ENCODE data around the gene GSK3B. TPM values are rescaled to one million over a fixed set of nuclear protein-coding genes. Genes with fewer than 3 reads are reported as not detected.

Gene GSK3B
- total RNA-seq, 1 donor from 2014 or later: 20.6 TPM

DNA sequence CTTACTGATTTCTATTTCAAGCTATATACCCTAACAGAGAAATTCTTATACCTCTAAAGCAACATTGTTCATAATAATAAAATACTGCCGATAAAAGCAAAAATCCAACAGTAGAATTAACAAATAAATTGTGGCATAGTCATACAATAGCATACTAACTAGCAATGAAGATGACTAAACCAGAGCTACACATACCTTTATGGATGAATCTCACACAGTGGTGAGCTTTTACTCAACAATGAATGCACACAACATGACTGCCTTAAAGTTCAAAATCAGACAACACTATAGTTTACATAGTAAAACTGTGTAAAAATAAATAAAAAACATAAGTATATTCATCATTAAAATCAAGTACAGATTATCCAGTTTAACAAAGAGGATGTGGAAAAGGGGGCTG is 213.3 kb downstream of the GSK3B start:
- Histone ChIP-seq H3K9me3 (no peaks in the 10 kb centered on the region), H3K27ac (no peak overlapping the region), H3K27me3 (no peaks in the 10 kb centered on the region), H3K4me1 (no peaks in the 10 kb centered on the region), H3K36me3 (no peaks in the 10 kb centered on the region), H3K4me3 (no peak overlapping the region)
- intact Hi-C loops (cut with DNase I): no loop called here
- TF ChIP-seq POLR2AphosphoS5 (IDR thresholded peaks at IDR 0.05; ENCODE audit: insufficient read depth in 1 of 2, low read depth in 1 of 2) (no peak), CTCF (IDR thresholded peaks at IDR 0.05) (no peak), POLR2A (IDR thresholded peaks at IDR 0.05) (no peak)
- no peak for DNase-seq (ENCODE audit: extremely low spot score in 2 of 2)

DNA sequence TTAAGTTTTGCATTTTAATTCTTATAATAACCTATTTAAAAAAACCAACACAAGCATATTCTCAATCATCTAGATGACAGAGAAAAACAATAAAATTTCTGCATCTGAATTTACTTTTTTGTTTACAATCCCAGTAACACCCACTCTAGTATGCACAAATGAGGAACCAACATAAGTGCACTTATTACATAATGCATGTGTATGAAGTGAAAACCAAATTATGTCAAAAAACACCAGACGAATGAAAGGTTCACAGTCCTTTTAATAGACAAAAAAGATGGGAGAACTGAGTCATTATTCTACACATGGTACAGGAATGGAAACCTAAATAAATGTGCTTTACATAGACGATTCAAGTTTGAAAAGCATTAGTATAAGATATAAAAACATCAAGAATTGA is 220.6 kb downstream of the GSK3B start:
- H3K36me3 ChIP-seq: no peaks in the 10 kb centered on the region
- H3K9me3 ChIP-seq: no peaks in the 10 kb centered on the region
- no peaks in the 10 kb centered on the region for H3K4me1 ChIP-seq
- TF ChIP-seq POLR2A (IDR thresholded peaks at IDR 0.05): no peak
- no peak for TF ChIP-seq CTCF (IDR thresholded peaks at IDR 0.05)
- no peak for TF ChIP-seq POLR2AphosphoS5 (IDR thresholded peaks at IDR 0.05; ENCODE audit: insufficient read depth in 1 of 2, low read depth in 1 of 2)
- intact Hi-C loops (cut with DNase I): no loop called here
- H3K27ac ChIP-seq: no peak overlapping the region
- H3K27me3 ChIP-seq: no peaks in the 10 kb centered on the region
- no peak for DNase-seq (ENCODE audit: extremely low spot score in 2 of 2)
- no peak overlapping the region for H3K4me3 ChIP-seq

- Histone ChIP-seq H3K9me3 (no peaks in the 10 kb centered on the region), H3K4me1 (no peaks in the 10 kb centered on the region), H3K27ac (no peak overlapping the region), H3K4me3 (no peak overlapping the region), H3K36me3 (no peaks in the 10 kb centered on the region), H3K27me3 (no peaks in the 10 kb centered on the region)
- no peak for TF ChIP-seq POLR2A (IDR thresholded peaks at IDR 0.05)
- no peak for TF ChIP-seq POLR2AphosphoS5 (IDR thresholded peaks at IDR 0.05; ENCODE audit: insufficient read depth in 1 of 2, low read depth in 1 of 2)
- no peak for TF ChIP-seq CTCF (IDR thresholded peaks at IDR 0.05)
- intact Hi-C loops (cut with DNase I): no loop called here
- no peak for DNase-seq (ENCODE audit: extremely low spot score in 2 of 2)
Measured at GRCh38 chr3:119872773-119873172, 221.5 kb downstream of the GSK3B start.

- intact Hi-C loops (cut with DNase I): no loop called here
- Histone ChIP-seq H3K36me3 (no peaks in the 10 kb centered on the region), H3K27me3 (no peaks in the 10 kb centered on the region), H3K27ac (no peak overlapping the region), H3K4me1 (no peaks in the 10 kb centered on the region), H3K4me3 (no peak overlapping the region), H3K9me3 (no peaks in the 10 kb centered on the region)
- no peak for DNase-seq (ENCODE audit: extremely low spot score in 2 of 2)
- TF ChIP-seq POLR2AphosphoS5 (IDR thresholded peaks at IDR 0.05; ENCODE audit: insufficient read depth in 1 of 2, low read depth in 1 of 2) (no peak), CTCF (IDR thresholded peaks at IDR 0.05) (no peak), POLR2A (IDR thresholded peaks at IDR 0.05) (no peak)
Measured at GRCh38 chr3:119871571-119871970, 222.7 kb downstream of the GSK3B start.

DNA sequence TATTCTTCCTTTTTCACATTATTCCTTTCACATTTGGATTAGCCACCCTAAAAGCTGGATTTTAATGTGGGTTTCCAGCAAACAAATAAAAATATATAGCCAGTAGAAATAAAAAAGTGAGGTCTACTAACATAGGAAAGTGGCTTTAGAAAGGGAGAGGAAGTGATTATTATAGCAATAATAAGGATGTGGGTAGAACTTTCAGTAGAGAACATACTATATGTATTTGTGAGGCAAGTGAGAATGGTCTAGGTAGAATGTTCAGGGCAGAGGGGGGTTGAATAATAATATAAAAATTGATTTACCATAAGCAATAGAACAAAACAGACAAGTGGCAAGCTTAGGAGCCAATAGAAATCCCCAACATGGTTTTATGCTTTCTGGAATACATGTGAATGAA is 223.7 kb downstream of the GSK3B start:
- TF ChIP-seq POLR2AphosphoS5 (IDR thresholded peaks at IDR 0.05; ENCODE audit: insufficient read depth in 1 of 2, low read depth in 1 of 2) (no peak), POLR2A (IDR thresholded peaks at IDR 0.05) (no peak), CTCF (IDR thresholded peaks at IDR 0.05) (no peak)
- no peaks in the 10 kb centered on the region for H3K36me3 ChIP-seq
- intact Hi-C loops (cut with DNase I): no loop called here
- H3K4me1 ChIP-seq: no peaks in the 10 kb centered on the region
- H3K4me3 ChIP-seq: no peak overlapping the region
- H3K27me3 ChIP-seq: no peaks in the 10 kb centered on the region
- no peaks in the 10 kb centered on the region for H3K9me3 ChIP-seq
- no peak for DNase-seq (ENCODE audit: extremely low spot score in 2 of 2)
- H3K27ac ChIP-seq: no peak overlapping the region

All from vagina (tissue), 2 donors.